Measurements from ENCODE around the gene ZGRF1.
"Not testable (repeated sequence)": the region's sequence is repeated elsewhere in the genome, so short reads cannot be mapped to it uniquely, and the experiment has no call there.

- not testable (repeated sequence) for TF ChIP-seq KDM1A (IDR thresholded peaks at IDR 0.05; ENCODE audit: borderline replicate concordance); PML (IDR thresholded peaks at IDR 0.05; ENCODE audit: low read length); YY1 (IDR thresholded peaks at IDR 0.05; ENCODE audit: low read depth, low read length); CTCF (IDR thresholded peaks at IDR 0.05 in 2 of 3, conservative IDR thresholded peaks at IDR 0.05 in 1 of 3; ENCODE audit: control insufficient read depth in 2 of 3, extremely low read depth in 1 of 3, insufficient read depth in 1 of 3, low read depth in 3 of 3, low read length in 3 of 3); POLR2A (IDR thresholded peaks at IDR 0.05; ENCODE audit: low read depth, low read length); JUNB (IDR thresholded peaks at IDR 0.05); SREBF2 (IDR thresholded peaks at IDR 0.05; ENCODE audit: low read length); TCF12 (IDR thresholded peaks at IDR 0.05; ENCODE audit: low read depth, low read length); SP1 (IDR thresholded peaks at IDR 0.05; ENCODE audit: low read depth, low read length); ETV6 (conservative IDR thresholded peaks at IDR 0.05 in 1 of 2, IDR thresholded peaks at IDR 0.05 in 1 of 2; ENCODE audit: borderline replicate concordance in 1 of 2, low read depth in 1 of 2)
- TF ChIP-seq, protein P1, sequence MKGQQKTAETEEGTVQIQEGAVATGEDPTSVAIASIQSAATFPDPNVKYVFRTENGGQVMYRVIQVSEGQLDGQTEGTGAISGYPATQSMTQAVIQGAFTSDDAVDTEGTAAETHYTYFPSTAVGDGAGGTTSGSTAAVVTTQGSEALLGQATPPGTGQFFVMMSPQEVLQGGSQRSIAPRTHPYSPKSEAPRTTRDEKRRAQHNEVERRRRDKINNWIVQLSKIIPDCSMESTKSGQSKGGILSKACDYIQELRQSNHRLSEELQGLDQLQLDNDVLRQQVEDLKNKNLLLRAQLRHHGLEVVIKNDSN (IDR thresholded peaks at IDR 0.05; ENCODE audit: borderline replicate concordance, extremely low read length, insufficient read depth, low read depth, low read length) = not testable (repeated sequence)
- TF ChIP-seq, protein P2, sequence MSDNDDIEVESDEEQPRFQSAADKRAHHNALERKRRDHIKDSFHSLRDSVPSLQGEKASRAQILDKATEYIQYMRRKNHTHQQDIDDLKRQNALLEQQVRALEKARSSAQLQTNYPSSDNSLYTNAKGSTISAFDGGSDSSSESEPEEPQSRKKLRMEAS (IDR thresholded peaks at IDR 0.05; ENCODE audit: low read depth, low read length) = not testable (repeated sequence)
Measured at GRCh38 chr4:112612814-112613213, 23.9 kb downstream of the ZGRF1 start.

All from GM12878 (cell line).